Thoracic aorta (tissue), 2 donors: ENCODE measurements around the gene RGS12. TPM values are rescaled to one million over a fixed set of nuclear protein-coding genes. Genes with fewer than 3 reads are reported as not detected.

Source experiments
- ATAC-seq: fragments of 150-250 bp; one replicate; pipeline ENCODE4 v1.8.0; 2017; ENCODE audit warnings: low read depth; ENCODE audit not compliant: insufficient number of reproducible peaks, low FRiP score
- DNase-seq: peaks from one replicate; pipeline ENCODE4 v3.0.0-alpha.2; 2020; ENCODE audit warnings: low spot score
- H3K27ac ChIP-seq, 2 donors: fragments of 200-600 bp; sonication (generic); 1 replicate in 1 of 2; 2 replicates in 1 of 2; pipeline ENCODE4 v1.5.1; 2016; ENCODE audit warnings: mild to moderate bottlenecking in 2 of 2, moderate library complexity in 2 of 2
- H3K27me3 ChIP-seq: fragments of 200-600 bp; sonication (generic); replicated peaks from 2 replicates; pipeline ENCODE4 v1.6.0; 2016; ENCODE audit warnings: mild to moderate bottlenecking; ENCODE audit not compliant: insufficient read depth
- H3K36me3 ChIP-seq: fragments of 200-600 bp; sonication (generic); one replicate; pipeline ENCODE4 v1.5.1; 2016
- H3K4me1 ChIP-seq, 2 donors: fragments of 200-600 bp; sonication (generic); 1 replicate in 1 of 2; 2 replicates in 1 of 2; pipeline versions ENCODE4 v1.5.1 to v1.6.0; 2016; ENCODE audit warnings: low read depth in 2 of 2, mild to moderate bottlenecking in 1 of 2; ENCODE audit not compliant: control insufficient read depth in 1 of 2
- H3K4me3 ChIP-seq: fragments of 200-600 bp; sonication (generic); 2 replicates; pipeline ENCODE4 v1.5.1; 2016; ENCODE audit warnings: mild to moderate bottlenecking
- H3K9me3 ChIP-seq: fragments of 200-600 bp; sonication (generic); 2 replicates; pipeline ENCODE4 v1.5.1; 2016
- CTCF ChIP-seq: fragments of 200-600 bp; sonication (generic); IDR thresholded peaks from one replicate; pipeline ENCODE4 v1.5.1; 2019; ENCODE audit warnings: antibody characterized with exemption
- total RNA-seq, 2 donors: library from RNA; depleted of rRNA; stranded (reverse); fragments of >200 nt; gene quantifications; one replicate each; pipeline versions ENCODE4 v1.1.0 to v1.2.3, GENCODE V29; 2016

RGS12 gene
- total RNA-seq, 2 donors from 2014 or later = 13.5 to 43.6 TPM

DNA sequence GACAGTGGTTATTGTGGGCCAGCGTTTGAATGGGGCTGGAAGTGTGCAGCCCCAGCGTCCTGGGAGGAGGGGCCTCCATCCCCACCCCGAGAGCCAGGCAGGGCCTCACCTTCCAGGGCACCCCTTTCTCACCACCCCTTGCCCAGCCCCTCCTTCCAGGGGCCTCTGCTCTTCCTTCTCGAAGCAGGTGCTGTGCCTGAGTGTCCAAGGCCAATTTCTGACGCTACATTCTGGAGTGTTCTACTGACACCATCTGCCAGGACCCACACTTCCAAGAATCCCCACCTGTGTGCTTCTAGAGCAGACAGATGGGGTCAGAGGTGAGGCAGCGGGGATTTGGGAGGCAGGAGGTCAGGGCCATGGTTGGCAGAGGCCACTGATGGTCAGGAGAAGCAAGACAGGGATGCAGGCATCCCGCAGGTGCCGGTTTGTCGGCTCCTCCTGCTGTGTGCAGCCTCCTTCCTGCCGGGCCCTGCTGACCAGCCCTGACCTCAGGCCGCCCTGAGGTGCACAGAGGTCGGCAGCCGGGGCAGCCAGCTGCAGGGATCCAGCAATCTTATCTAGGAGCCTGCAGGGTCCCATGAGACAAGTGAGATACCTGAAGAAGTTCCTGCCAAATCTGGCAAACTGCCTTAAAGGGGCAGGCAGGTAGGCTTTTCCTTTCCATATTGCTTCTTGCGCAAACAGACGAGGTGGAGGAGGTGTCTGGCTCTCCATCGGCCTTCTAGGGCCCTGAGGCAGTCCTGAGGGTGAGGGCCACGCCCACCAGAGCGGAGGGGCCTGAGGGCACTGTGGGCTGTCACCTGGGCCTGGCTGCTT is 25.0 kb upstream of the RGS12 start:
- Histone ChIP-seq H3K4me3 (no peak overlapping the region), H3K36me3 (no peaks in the 10 kb centered on the region), H3K27me3 (no peaks in the 10 kb centered on the region), H3K9me3 (no peaks in the 10 kb centered on the region), H3K27ac (no peak overlapping the region), H3K4me1 (peaks cover 0 to 13% of the 10 kb centered on the region in 2 donors)
- TF ChIP-seq CTCF = no peak
- DNase-seq (no peak), ATAC-seq (no peak)

DNA sequence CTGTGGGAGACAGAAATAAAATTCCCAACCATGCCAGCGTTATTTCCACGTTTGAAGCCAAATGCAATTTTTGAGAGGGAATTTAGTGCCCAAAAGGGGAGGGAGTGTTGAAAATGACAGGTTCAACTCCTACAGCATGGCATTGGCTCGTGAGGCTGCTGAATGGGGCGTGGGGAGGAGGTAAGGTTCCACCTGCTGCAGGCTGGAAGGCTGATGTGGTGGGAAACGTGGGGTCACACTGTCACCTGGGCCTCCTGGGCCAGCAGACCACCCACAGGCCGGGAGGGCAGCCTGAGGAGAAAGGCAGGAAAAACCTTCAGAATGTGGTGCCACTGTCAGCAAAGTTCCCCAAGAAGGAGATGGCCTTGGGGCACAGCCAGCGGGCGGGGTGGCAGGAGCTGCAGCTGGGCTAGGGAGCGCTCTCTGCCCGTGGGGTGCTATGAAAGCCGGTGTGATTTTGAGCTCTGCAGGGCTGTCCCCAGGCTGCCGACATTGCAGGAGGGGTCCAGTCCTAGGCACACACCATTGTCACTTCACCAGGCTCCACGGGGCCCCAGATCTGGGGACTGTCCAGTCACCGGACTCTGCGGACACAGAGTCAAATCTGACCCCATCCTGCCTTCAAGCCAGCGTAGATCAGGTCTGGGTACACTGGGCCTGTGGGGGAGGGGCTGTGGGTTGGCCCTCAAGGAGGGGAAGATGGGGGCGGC is 24.3 kb upstream of the RGS12 start:
- Histone ChIP-seq H3K9me3 (no peaks in the 10 kb centered on the region), H3K4me1 (peaks cover 0 to 13% of the 10 kb centered on the region in 2 donors), H3K27me3 (no peaks in the 10 kb centered on the region), H3K36me3 (no peaks in the 10 kb centered on the region), H3K4me3 (no peak overlapping the region), H3K27ac (no peak overlapping the region)
- no peak for DNase-seq
- ATAC-seq = no peak
- no peak for TF ChIP-seq CTCF

- H3K27ac ChIP-seq = no peak overlapping the region
- peak overlapping the region; percentile 44 for H3K4me3 ChIP-seq
- no peaks in the 10 kb centered on the region for H3K27me3 ChIP-seq
- peaks cover 0 to 13% of the 10 kb centered on the region in 2 donors for H3K4me1 ChIP-seq
- DNase-seq (no peak), ATAC-seq (no peak)
- H3K9me3 ChIP-seq = no peaks in the 10 kb centered on the region
- H3K36me3 ChIP-seq = no peaks in the 10 kb centered on the region
- TF ChIP-seq CTCF = no peak
These were observed 23.5 kb upstream of the RGS12 start for GRCh38 chr4:3269105-3269927.

DNA sequence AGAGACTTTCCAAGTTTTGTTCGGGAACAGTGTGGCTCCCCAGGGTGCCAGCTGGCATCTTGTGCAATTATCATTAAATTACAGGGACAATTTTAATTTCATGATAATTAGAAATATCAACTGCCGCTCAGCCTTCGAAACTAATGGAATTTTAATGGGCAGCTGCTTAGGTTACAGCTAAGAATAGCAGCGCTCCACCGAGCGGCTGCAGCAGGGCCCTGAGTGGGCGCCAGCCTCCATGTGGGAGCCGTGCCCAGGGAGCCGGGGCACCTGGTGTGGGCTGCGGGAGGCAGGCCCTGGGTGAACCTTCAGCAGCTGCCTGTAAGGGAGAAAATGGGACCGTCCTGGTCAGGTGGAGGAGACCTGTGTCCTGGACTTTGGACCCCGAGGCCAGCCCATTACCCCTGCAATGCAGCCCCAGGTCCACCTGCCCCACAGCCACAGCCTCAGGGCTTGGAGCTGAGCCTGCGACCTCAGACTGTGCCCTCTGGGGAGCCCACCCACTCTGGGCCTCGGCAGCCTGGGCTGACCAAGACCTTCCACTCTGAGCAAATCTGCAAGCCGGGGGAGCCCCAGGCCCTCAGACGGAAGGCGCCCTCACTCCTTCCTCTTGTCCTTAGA is 22.7 kb upstream of the RGS12 start:
- DNase-seq (no peak), ATAC-seq (no peak)
- H3K9me3 ChIP-seq = no peaks in the 10 kb centered on the region
- no peaks in the 10 kb centered on the region for H3K36me3 ChIP-seq
- TF ChIP-seq CTCF = no peak
- H3K27ac ChIP-seq = no peak overlapping the region
- H3K4me3 ChIP-seq = peak overlapping the region; percentile 44
- peaks cover 0 to 13% of the 10 kb centered on the region in 2 donors for H3K4me1 ChIP-seq
- no peaks in the 10 kb centered on the region for H3K27me3 ChIP-seq
